HG03457 (cell line): Measurements from ENCODE around the gene FYCO1.

Experiments
- ATAC-seq: cut with Tn5 transposase; IDR thresholded peaks from one replicate; pipeline ENCODE4 v1.9.1; 2021; ENCODE audit warnings: moderate number of reproducible peaks; ENCODE audit not compliant: unreplicated experiment

Gene FYCO1

GRCh38 chr3:45890405-45890804 is 105.2 kb downstream of the FYCO1 start:
- no peak for ATAC-seq

DNA sequence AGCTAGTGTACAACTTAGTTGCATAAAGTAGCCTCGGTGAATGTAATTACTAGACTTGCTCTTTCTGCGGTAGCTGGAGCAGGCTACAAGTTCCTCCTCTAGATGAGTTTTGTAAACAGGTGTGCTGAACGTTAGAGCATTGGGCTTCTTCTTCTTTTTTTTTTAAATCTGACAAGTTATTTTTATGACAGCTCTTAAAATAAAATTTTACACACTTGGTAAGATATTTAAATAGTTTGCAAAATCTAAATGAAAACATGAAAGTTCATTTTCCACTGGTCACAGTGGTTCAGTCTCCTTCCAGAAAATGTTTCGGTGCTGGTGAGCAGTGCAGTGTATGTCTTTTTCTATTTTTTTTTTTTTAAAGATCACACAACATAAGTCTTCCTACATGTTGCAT is 106.3 kb downstream of the FYCO1 start:
- ATAC-seq, result no peak

- ATAC-seq, result no peak
Observed at GRCh38 chr3:45887759-45888511, 107.7 kb downstream of the FYCO1 start.

DNA sequence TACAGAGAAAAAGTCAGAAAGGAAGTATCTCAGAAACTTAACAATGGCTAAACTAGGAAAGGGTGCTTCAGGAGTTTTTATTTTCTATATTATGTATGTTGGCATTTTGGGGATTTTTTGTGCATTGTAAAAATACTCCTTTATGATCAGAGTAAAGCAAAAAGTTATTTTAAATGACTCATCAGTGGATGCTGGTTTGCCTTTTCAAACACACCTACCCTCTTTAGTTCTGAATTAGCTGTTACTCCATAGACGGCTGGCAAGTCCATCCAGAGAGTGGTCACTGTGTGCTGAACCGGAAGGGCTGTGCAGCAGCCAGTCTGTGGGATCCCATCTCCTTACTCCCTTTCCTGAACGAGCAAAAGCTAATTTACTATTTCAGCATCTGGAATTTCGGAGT is 108.3 kb downstream of the FYCO1 start:
- no peak for ATAC-seq

GRCh38 chr3:45885979-45886705 is 109.5 kb downstream of the FYCO1 start, which contains the start of gene CCR9:
CCR9 (plus strand) TSS chr3:45886543; CDS start chr3:45894934, 8,391 bp downstream.
- no peak for ATAC-seq

GRCh38 chr3:45884368-45885201 is 111.0 kb downstream of the FYCO1 start:
- ATAC-seq, result no peak

DNA sequence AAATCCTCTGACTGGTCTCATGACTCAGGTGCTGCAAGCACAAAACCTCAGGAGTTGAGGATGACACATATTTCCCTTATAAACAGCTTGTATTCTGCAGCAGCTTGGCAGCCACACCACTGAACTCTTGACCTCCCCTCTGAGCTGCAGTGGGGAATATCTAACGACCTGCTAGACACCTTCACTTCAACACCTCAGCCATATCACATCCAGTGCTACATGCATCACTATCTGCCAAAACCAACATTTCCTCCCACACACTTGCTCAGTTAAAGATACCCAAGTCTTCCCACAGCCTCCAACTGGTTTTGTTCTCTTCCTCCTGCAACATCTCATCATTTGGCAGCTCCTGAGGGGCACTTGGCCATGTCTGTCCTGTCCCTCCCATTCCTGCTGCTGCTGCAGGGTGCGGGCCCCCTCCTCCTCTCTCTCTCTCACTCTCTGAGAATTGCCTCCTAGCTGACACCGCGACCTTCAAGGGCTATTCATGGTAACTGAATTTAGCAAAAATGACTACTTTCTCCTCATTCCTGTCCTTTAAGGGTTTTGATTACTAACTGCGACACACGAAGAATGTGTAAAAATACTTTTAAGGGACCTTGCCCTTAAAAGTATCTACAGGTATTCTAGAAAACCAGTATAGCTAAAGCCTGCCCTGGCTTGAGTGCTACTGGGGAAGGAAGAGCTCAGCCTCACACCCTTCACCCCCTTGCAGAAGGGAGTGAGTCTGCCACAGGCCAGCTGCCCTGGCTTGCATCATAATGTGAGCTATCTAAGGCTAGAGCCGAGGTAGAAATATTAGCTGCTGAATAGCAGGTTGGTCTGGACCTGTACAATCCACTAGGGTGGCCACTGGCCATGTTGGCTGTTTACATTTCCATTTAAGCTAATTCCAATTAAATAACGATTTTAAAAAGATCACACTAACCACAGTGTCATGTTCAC is 114.3 kb downstream of the FYCO1 start:
- no peak for ATAC-seq

DNA sequence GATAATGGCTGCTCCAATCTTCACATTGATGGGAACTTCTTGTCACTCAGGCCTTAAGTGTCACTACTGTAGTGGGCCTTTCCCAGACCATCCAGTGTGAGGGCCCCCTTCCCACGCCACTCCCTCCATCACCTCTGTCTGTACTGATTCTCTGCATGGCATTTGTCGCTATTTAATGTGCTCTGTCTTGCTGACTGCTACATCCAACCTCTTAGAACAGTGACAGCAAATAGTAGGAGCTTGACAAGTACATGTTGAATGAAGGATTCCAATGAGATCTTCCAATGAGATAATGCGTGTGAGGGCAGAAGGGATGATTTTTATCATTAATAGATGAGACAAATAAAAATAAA is 114.9 kb downstream of the FYCO1 start:
- ATAC-seq, result no peak

GRCh38 chr3:45878124-45878523 is 117.5 kb downstream of the FYCO1 start:
- ATAC-seq, result no peak

- no peak for ATAC-seq
Observed at GRCh38 chr3:45874677-45875346, 120.8 kb downstream of the FYCO1 start.

DNA sequence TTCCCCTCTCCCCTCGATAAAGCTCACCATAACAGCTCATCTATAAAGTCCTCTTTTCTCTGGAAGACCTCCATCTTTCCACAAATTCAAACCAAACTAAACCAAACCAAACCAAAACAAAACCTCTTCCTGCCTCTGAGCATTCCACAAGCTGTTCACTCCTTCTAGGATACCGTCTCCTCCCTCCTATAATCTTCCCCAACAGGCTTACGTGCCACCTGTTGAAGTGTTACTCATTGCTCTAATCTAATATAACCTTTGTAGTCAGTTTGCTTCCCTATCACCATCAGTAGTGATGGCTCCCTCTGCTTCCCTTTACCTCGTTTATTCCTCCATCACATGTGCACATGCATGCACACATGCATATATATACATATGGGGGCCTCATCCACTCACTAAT is 122.0 kb downstream of the FYCO1 start:
- no peak for ATAC-seq

GRCh38 chr3:45873036-45873435 is 122.6 kb downstream of the FYCO1 start:
- ATAC-seq, result no peak

- ATAC-seq, result no peak
Observed at GRCh38 chr3:45872569-45872968, 123.1 kb downstream of the FYCO1 start.

DNA sequence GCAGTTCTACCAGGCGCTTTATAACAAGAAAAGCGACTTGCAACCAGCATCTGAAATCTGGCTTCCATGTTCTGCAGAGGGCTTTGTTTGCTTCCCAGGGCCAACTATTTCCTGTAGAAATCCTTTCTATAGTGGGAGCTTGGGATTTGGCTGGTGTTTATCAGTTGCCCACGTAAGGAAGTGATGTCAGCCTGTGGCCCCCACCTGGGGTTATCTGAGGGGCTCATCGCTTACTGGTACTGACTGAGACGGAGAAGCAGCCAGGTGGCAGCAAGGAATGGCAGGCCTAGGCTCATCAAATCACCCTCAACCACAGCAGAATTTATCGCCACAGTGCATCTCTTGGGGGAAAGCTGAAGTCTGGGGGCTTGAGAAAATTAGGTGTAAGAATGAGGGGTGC is 123.8 kb downstream of the FYCO1 start:
- ATAC-seq, result no peak

- no peak for ATAC-seq
Observed at GRCh38 chr3:45870099-45870498, 125.5 kb downstream of the FYCO1 start.

GRCh38 chr3:45869638-45870037 is 126.0 kb downstream of the FYCO1 start:
- ATAC-seq, result no peak

DNA sequence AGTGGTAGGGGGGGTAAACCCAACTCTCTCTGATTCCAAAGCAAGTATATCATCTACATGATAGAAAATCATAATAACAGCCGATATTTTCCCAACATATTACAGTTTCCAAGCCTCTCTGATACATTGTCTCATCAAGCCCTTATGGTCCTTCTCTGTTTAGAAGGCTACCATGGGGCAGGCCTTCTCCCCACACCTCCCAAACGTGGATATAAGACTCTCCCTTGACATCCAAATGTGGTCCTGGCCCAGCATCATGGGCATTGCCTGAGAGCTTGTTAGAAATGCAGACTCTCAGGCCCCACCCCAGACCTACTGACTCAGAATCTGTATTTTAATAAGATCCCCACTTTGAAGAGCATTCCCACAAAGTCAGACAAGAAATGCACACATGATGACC is 127.0 kb downstream of the FYCO1 start:
- no peak for ATAC-seq

- no peak for ATAC-seq
Observed at GRCh38 chr3:45868213-45868612, 127.4 kb downstream of the FYCO1 start.
